Measurements from ENCODE around the gene SLC35F4.

DNA sequence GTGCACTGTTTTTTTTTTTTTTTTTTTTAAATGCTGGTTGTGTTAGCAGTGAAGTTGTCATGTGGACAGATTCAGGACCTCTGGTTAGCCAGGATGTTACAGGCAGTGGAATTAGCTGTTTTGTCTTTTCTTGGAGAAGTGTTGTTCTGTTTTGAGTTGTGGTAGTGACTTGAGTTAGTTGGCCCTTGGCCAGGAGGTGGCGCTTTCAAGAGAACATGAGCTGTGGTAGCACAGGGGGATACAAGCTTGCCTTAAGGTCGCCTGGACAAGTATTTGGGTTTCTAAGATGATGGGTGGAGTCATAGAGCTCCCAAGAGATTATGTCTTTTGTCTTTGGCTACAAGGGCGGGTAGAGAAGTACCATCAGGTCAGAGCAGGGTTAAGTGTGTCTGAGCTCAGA is 338.9 kb downstream of the SLC35F4 start:
- TF ChIP-seq FOXM1 (IDR thresholded peaks at IDR 0.05; ENCODE audit: borderline replicate concordance) (no peak), LEF1 (IDR thresholded peaks at IDR 0.05; ENCODE audit: borderline replicate concordance) (no peak), SUZ12 (IDR thresholded peaks at IDR 0.05) (no peak), ARNT (IDR thresholded peaks at IDR 0.05) (no peak), HDGF (IDR thresholded peaks at IDR 0.05; ENCODE audit: borderline replicate concordance) (no peak), ELF4 (IDR thresholded peaks at IDR 0.05) (no peak), SP1 (IDR thresholded peaks at IDR 0.05) (no peak), NFRKB (IDR thresholded peaks at IDR 0.05) (no peak), CTBP1 (IDR thresholded peaks at IDR 0.05; ENCODE audit: borderline replicate concordance) (no peak), FOXA1 (IDR thresholded peaks at IDR 0.05) (no peak)
- TF ChIP-seq, protein P1, sequence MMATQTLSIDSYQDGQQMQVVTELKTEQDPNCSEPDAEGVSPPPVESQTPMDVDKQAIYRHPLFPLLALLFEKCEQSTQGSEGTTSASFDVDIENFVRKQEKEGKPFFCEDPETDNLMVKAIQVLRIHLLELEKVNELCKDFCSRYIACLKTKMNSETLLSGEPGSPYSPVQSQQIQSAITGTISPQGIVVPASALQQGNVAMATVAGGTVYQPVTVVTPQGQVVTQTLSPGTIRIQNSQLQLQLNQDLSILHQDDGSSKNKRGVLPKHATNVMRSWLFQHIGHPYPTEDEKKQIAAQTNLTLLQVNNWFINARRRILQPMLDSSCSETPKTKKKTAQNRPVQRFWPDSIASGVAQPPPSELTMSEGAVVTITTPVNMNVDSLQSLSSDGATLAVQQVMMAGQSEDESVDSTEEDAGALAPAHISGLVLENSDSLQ (IDR thresholded peaks at IDR 0.05) = no peak

Measured in HEK293T (cell line).